Tibial nerve (tissue), 3 donors: ENCODE data around the gene EML6.

Source experiments
- CTCF ChIP-seq, 5 experiments: fragments of 200-600 bp in 3 of 5; fragments of 450-650 bp in 2 of 5; sonication (generic) in 3 of 5; IDR thresholded peaks; one replicate each; pipeline ENCODE4 v1.5.1; 2016 to 2019; ENCODE audit warnings: antibody characterized with exemption in 5 of 5, mild to moderate bottlenecking in 3 of 5, moderate library complexity in 2 of 5
- POLR2A ChIP-seq, 2 donors: fragments of 450-650 bp; IDR thresholded peaks; one replicate each; pipeline ENCODE4 v1.6.1; 2017; ENCODE audit warnings: antibody characterized with exemption in 2 of 2, mild to moderate bottlenecking in 2 of 2, moderate library complexity in 2 of 2

- TF ChIP-seq POLR2A (IDR thresholded peaks at IDR 0.05) (no peak), CTCF (IDR thresholded peaks at IDR 0.05) (no peak)
These were observed 188.8 kb downstream of the EML6 start for GRCh38 chr2:54912305-54912704.
